SK-N-SH treated with all-trans-retinoic acid at 6 μM for 48 hours (cell line): Measurements from ENCODE around the gene HMGCS2.

Experiments used
- ATAC-seq: fragments of 200-7000 bp; cut with Tn5 transposase; 3 replicates; pipeline ENCODE4 v1.9.1; 2020; ENCODE audit warnings: mild to moderate bottlenecking, moderate library complexity
- ARNTL ChIP-seq: fragments of 450-650 bp; formaldehyde crosslinking; IDR thresholded peaks from 2 replicates; pipeline ENCODE4 v1.5.0; 2020; ENCODE audit warnings: low read depth, mild to moderate bottlenecking, moderate library complexity, borderline replicate concordance
- CREB5 ChIP-seq: fragments of 250-450 bp; sonication (Bioruptor Pico); IDR thresholded peaks from 2 replicates; pipeline ENCODE4 v1.5.1; 2020; ENCODE audit warnings: low read depth, mild to moderate bottlenecking, moderate library complexity
- CSDC2 ChIP-seq: fragments of 250-450 bp; sonication (Bioruptor Pico); IDR thresholded peaks from 2 replicates; pipeline ENCODE4 v1.5.0; 2020; ENCODE audit warnings: mild to moderate bottlenecking, moderate library complexity
- CSRNP3 ChIP-seq: fragments of 250-450 bp; sonication (Bioruptor Pico); IDR thresholded peaks from 2 replicates; pipeline ENCODE4 v1.5.1; 2021; ENCODE audit warnings: mild to moderate bottlenecking, moderate library complexity
- ESRRG ChIP-seq: fragments of 250-450 bp; sonication (Bioruptor Pico); IDR thresholded peaks from 2 replicates; pipeline ENCODE4 v1.6.1; 2021; ENCODE audit warnings: mild to moderate bottlenecking
- GLIS3 ChIP-seq: fragments of 250-450 bp; sonication (Bioruptor Pico); IDR thresholded peaks from 2 replicates; pipeline ENCODE4 v1.5.0; 2020; ENCODE audit warnings: mild to moderate bottlenecking, moderate library complexity
- ISL1 ChIP-seq: fragments of 250-450 bp; sonication (Bioruptor Pico); IDR thresholded peaks from 2 replicates; pipeline ENCODE4 v2.1.2; 2022; ENCODE audit warnings: mild to moderate bottlenecking, moderate library complexity
- OSR1 ChIP-seq: fragments of 250-450 bp; sonication (Bioruptor Pico); IDR thresholded peaks from 2 replicates; pipeline ENCODE4 v1.8.0; 2022; ENCODE audit warnings: moderate library complexity, mild to moderate bottlenecking, inconsistent platforms
- PATZ1 ChIP-seq: fragments of 250-450 bp; sonication (Bioruptor Pico); IDR thresholded peaks from 2 replicates; pipeline ENCODE4 v1.8.0; 2020; ENCODE audit warnings: mild to moderate bottlenecking, moderate library complexity, borderline replicate concordance
- POU6F1 ChIP-seq: fragments of 250-450 bp; sonication (Bioruptor Pico); IDR thresholded peaks from 2 replicates; pipeline ENCODE4 v1.8.0; 2021; ENCODE audit warnings: low read depth, mild to moderate bottlenecking, moderate library complexity, borderline replicate concordance
- PPARA ChIP-seq: fragments of 250-450 bp; sonication (Bioruptor Pico); IDR thresholded peaks from 2 replicates; pipeline ENCODE4 v1.5.0; 2020; ENCODE audit warnings: mild to moderate bottlenecking, borderline replicate concordance
- RARB ChIP-seq: fragments of 250-450 bp; sonication (Bioruptor Pico); IDR thresholded peaks from 2 replicates; pipeline ENCODE4 v1.8.0; 2021; ENCODE audit warnings: mild to moderate bottlenecking, moderate library complexity
- SNAI2 ChIP-seq: fragments of 250-450 bp; sonication (Bioruptor Pico); IDR thresholded peaks from 2 replicates; pipeline ENCODE4 v1.5.0; 2020; ENCODE audit warnings: mild to moderate bottlenecking, moderate library complexity
- TCF4 ChIP-seq: fragments of 250-450 bp; sonication (Bioruptor Pico); IDR thresholded peaks from 2 replicates; pipeline ENCODE4 v1.8.0; 2021; ENCODE audit warnings: mild to moderate bottlenecking, moderate library complexity, borderline replicate concordance
- TOX ChIP-seq: fragments of 250-450 bp; sonication (Bioruptor Pico); IDR thresholded peaks from 2 replicates; pipeline ENCODE4 v1.8.0; 2021; ENCODE audit warnings: mild to moderate bottlenecking, moderate library complexity, borderline replicate concordance
- TSHZ2 ChIP-seq: fragments of 250-450 bp; sonication (Bioruptor Pico); IDR thresholded peaks from 2 replicates; pipeline ENCODE4 v1.5.0; 2020; ENCODE audit warnings: mild to moderate bottlenecking, moderate library complexity
- ZC3H10 ChIP-seq: fragments of 250-450 bp; sonication (Bioruptor Pico); IDR thresholded peaks from 2 replicates; pipeline ENCODE4 v1.5.1; 2021; ENCODE audit warnings: mild to moderate bottlenecking, moderate library complexity
- ZNF565 ChIP-seq: fragments of 450-650 bp; formaldehyde crosslinking; conservative IDR thresholded peaks from 2 replicates; pipeline ENCODE4 v1.5.0; 2020; ENCODE audit warnings: low read depth, mild to moderate bottlenecking, moderate library complexity
- ZNF70 ChIP-seq: fragments of 450-650 bp; formaldehyde crosslinking; IDR thresholded peaks from 2 replicates; pipeline ENCODE4 v1.5.0; 2020; ENCODE audit warnings: mild to moderate bottlenecking, moderate library complexity

The HMGCS2 gene

GRCh38 chr1:119745034-119745433 is 23.7 kb downstream of the HMGCS2 start (continued):
- no peak for TF ChIP-seq PPARA (CRISPR knock-in tag)
- TF ChIP-seq CSDC2 = no peak
- no peak for TF ChIP-seq TOX (CRISPR knock-in tag)

- no peak for TF ChIP-seq TSHZ2 (CRISPR knock-in tag)
- TF ChIP-seq CSRNP3 (CRISPR knock-in tag) = no peak
- no peak for TF ChIP-seq ZNF565 (CRISPR knock-in tag)
- no peak for TF ChIP-seq ZNF70 (CRISPR knock-in tag)
- TF ChIP-seq CREB5 (CRISPR knock-in tag) = no peak
- ATAC-seq = no peak
Measured at GRCh38 chr1:119744598-119744942, 24.1 kb downstream of the HMGCS2 start.

- ATAC-seq = peak; percentile 84
- TF ChIP-seq TSHZ2 (CRISPR knock-in tag) = peak; percentile 15; the same call in 1 of the 2 replicates
- TF ChIP-seq SNAI2 (CRISPR knock-in tag) = no peak
- no peak for TF ChIP-seq OSR1 (CRISPR knock-in tag)
- no peak for TF ChIP-seq ISL1 (CRISPR knock-in tag)
- no peak for TF ChIP-seq POU6F1
- no peak for TF ChIP-seq RARB (CRISPR knock-in tag)
- TF ChIP-seq, all 23 proteins: peak for 1
Measured at GRCh38 chr1:119743776-119744597, 24.7 kb downstream of the HMGCS2 start.

GRCh38 chr1:119743308-119743707 is 25.4 kb downstream of the HMGCS2 start:
- ATAC-seq = no peak

GRCh38 chr1:119742677-119743076 is 26.0 kb downstream of the HMGCS2 start:
- no peak for TF ChIP-seq CSDC2
- no peak for TF ChIP-seq ARNTL (CRISPR knock-in tag)
- TF ChIP-seq OSR1 (CRISPR knock-in tag) = no peak
- no peak for TF ChIP-seq PPARA (CRISPR knock-in tag)
- no peak for TF ChIP-seq ZNF70 (CRISPR knock-in tag)
- no peak for TF ChIP-seq TCF4 (CRISPR knock-in tag)
- no peak for TF ChIP-seq TOX (CRISPR knock-in tag)
- TF ChIP-seq ZC3H10 (CRISPR knock-in tag) = no peak
- TF ChIP-seq PATZ1 (CRISPR knock-in tag) = no peak
- TF ChIP-seq CSRNP3 (CRISPR knock-in tag) = no peak
- no peak for TF ChIP-seq ISL1 (CRISPR knock-in tag)
- no peak for TF ChIP-seq ZNF565 (CRISPR knock-in tag)
- no peak for TF ChIP-seq GLIS3 (CRISPR knock-in tag)
- no peak for ATAC-seq

More at GRCh38 chr1:119743308-119743707, 25.4 kb downstream of the HMGCS2 start:
- TF ChIP-seq ESRRG (no peak), PPARA (CRISPR knock-in tag) (no peak)
